GM23338 (cell line): Measurements from ENCODE around the gene HRH3. TPM values are rescaled to one million over a fixed set of nuclear protein-coding genes. Genes with fewer than 3 reads are reported as not detected.

Experiments used
- ATAC-seq: fragments of 200-7000 bp; cut with Tn5 transposase; 3 replicates; pipeline ENCODE4 v1.9.1; 2020
- DNase-seq: peaks from one replicate; pipeline ENCODE4 v3.0.0-alpha.2; 2015; ENCODE audit warnings: low spot score
- H2AFZ ChIP-seq: fragments of 200-600 bp; sonication (generic); 2 replicates; pipeline ENCODE4 v1.8.0; 2016; ENCODE audit warnings: antibody characterized with exemption, mild to moderate bottlenecking, moderate library complexity
- H3F3A ChIP-seq: fragments of 200-600 bp; sonication (generic); replicated peaks from 2 replicates; pipeline ENCODE4 v1.8.0; 2017; ENCODE audit warnings: antibody characterized with exemption, mixed run types, low read depth
- H3K27ac ChIP-seq: fragments of 200-600 bp; sonication (generic); 2 replicates; pipeline ENCODE4 v1.6.1; 2016; ENCODE audit warnings: low read depth
- H3K27me3 ChIP-seq: fragments of 200-600 bp; sonication (generic); 2 replicates; pipeline ENCODE4 v1.8.0; 2016; ENCODE audit warnings: mild to moderate bottlenecking, mixed run types, moderate library complexity; ENCODE audit not compliant: insufficient read depth
- H3K36me3 ChIP-seq: fragments of 200-600 bp; sonication (generic); 2 replicates; pipeline ENCODE4 v1.8.0; 2016; ENCODE audit warnings: mild to moderate bottlenecking; ENCODE audit not compliant: insufficient read depth
- H3K4me1 ChIP-seq: fragments of 200-600 bp; sonication (generic); 2 replicates; pipeline ENCODE4 v1.8.0; 2016; ENCODE audit warnings: mild to moderate bottlenecking, moderate library complexity; ENCODE audit not compliant: insufficient read depth
- H3K4me2 ChIP-seq: fragments of 200-600 bp; sonication (generic); 2 replicates; pipeline ENCODE4 v1.7.1; 2017; ENCODE audit warnings: mixed run types
- H3K4me3 ChIP-seq: fragments of 200-600 bp; sonication (generic); 2 replicates; pipeline ENCODE4 v1.6.1; 2016; ENCODE audit warnings: mixed run types
- H3K79me2 ChIP-seq: fragments of 200-600 bp; sonication (generic); replicated peaks from 2 replicates; pipeline ENCODE4 v1.8.0; 2017; ENCODE audit warnings: mild to moderate bottlenecking; ENCODE audit not compliant: insufficient read depth
- H3K9me2 ChIP-seq: fragments of 200-600 bp; sonication (generic); 2 replicates; pipeline ENCODE4 v1.8.0; 2017; ENCODE audit not compliant: insufficient read depth
- H4K20me1 ChIP-seq: fragments of 200-600 bp; sonication (generic); replicated peaks from 2 replicates; pipeline ENCODE4 v1.8.0; 2017; ENCODE audit warnings: mild to moderate bottlenecking; ENCODE audit not compliant: insufficient read depth
- H3K27ac Mint-ChIP-seq: 2 replicates; pipeline ENCODE4 v1.8.0; 2020; ENCODE audit warnings: inconsistent platforms, mild to moderate bottlenecking, moderate library complexity, mixed read lengths
- H3K27me3 Mint-ChIP-seq: 3 replicates; pipeline ENCODE4 v1.8.0; 2022; ENCODE audit warnings: low read depth, mild to moderate bottlenecking, moderate library complexity, mixed read lengths, inconsistent platforms; ENCODE audit not compliant: insufficient read depth, poor library complexity
- H3K36me3 Mint-ChIP-seq: 3 replicates; pipeline ENCODE4 v1.8.0; 2021; ENCODE audit warnings: low read depth, mild to moderate bottlenecking, inconsistent platforms, moderate library complexity, mixed read lengths
- H3K4me1 Mint-ChIP-seq: 3 replicates; pipeline ENCODE4 v1.8.0; 2020; ENCODE audit warnings: mild to moderate bottlenecking, inconsistent platforms, mixed read lengths
- H3K4me3 Mint-ChIP-seq: 3 replicates; pipeline ENCODE4 v1.8.0; 2021; ENCODE audit warnings: moderate library complexity, mild to moderate bottlenecking, inconsistent platforms, mixed read lengths
- H3K9me3 Mint-ChIP-seq: 3 replicates; pipeline ENCODE4 v1.8.0; 2020; ENCODE audit warnings: moderate library complexity, mild to moderate bottlenecking, inconsistent platforms, mixed read lengths
- CREB1 ChIP-seq: fragments of 250-450 bp; sonication (Bioruptor Pico); IDR thresholded peaks from 2 replicates; pipeline ENCODE4 v1.5.0; 2020; ENCODE audit warnings: low read depth, mild to moderate bottlenecking, moderate library complexity
- EZH2 ChIP-seq: fragments of 200-600 bp; sonication (generic); IDR thresholded peaks from one replicate; pipeline ENCODE4 v1.8.0; 2017; ENCODE audit warnings: antibody characterized with exemption, mild to moderate bottlenecking, low read depth; ENCODE audit not compliant: unreplicated experiment
- JUNB ChIP-seq: IDR thresholded peaks from one replicate; pipeline ENCODE4 v1.6.1; 2016; ENCODE audit warnings: antibody characterized with exemption; ENCODE audit not compliant: unreplicated experiment
- NANOG ChIP-seq: IDR thresholded peaks from 2 replicates; pipeline ENCODE4 v1.6.1; 2016; ENCODE audit warnings: antibody characterized with exemption, borderline replicate concordance
- POLR2AphosphoS5 ChIP-seq: IDR thresholded peaks from 2 replicates; pipeline ENCODE4 v1.6.1; 2016; ENCODE audit warnings: antibody characterized with exemption, low read depth
- STAT1 ChIP-seq: IDR thresholded peaks from one replicate; pipeline ENCODE4 v1.6.1; 2016; ENCODE audit warnings: antibody characterized with exemption; ENCODE audit not compliant: unreplicated experiment
- ZNF114 ChIP-seq: fragments of 250-450 bp; sonication (Bioruptor Pico); IDR thresholded peaks from 2 replicates; pipeline ENCODE4 v1.5.0; 2020; ENCODE audit warnings: mild to moderate bottlenecking, moderate library complexity
- ZNF331 ChIP-seq: fragments of 250-450 bp; sonication (Bioruptor Pico); IDR thresholded peaks from 2 replicates; pipeline ENCODE4 v1.5.0; 2020; ENCODE audit warnings: low read depth, mild to moderate bottlenecking, moderate library complexity
- polyA plus RNA-seq: library from polyadenylated mRNA; unstranded; fragments of >200 nt; fragmentation: Nextera tagmentation; extraction: Ambion mirVana; gene quantifications from 2 replicates; pipeline ENCODE4 v1.2.1, GENCODE V29; 2016
- total RNA-seq: library from RNA; depleted of rRNA; stranded (reverse); fragments of >200 nt; shearing (Covaris generic); gene quantifications from 2 replicates; pipeline ENCODE4 v1.2.3, GENCODE V29; 2014
- TF ChIP-seq, protein P1 (sequence below): IDR thresholded peaks from one replicate; pipeline ENCODE4 v1.6.1; 2018; ENCODE audit warnings: antibody characterized with exemption; ENCODE audit not compliant: unreplicated experiment
- TF ChIP-seq, protein P2 (sequence below): IDR thresholded peaks from 2 replicates; pipeline ENCODE4 v1.6.1; 2016; ENCODE audit warnings: antibody characterized with exemption
- TF ChIP-seq, protein P3 (sequence below), 2 experiments: fragments of 200-600 bp in 1 of 2; sonication (generic) in 1 of 2; conservative IDR thresholded peaks; 2 replicates each; pipeline versions ENCODE4 v1.5.1 to v1.6.1; 2016 to 2017; ENCODE audit warnings: antibody characterized with exemption in 2 of 2, low read depth in 2 of 2, mild to moderate bottlenecking in 2 of 2, moderate library complexity in 1 of 2

HRH3 gene
- total and polyA plus RNA-seq, 2 experiments from 2014 or later: 1.5 to 5.2 TPM

- Histone ChIP-seq H3K27me3 (no peaks in the 10 kb centered on the region), H3K79me2 (peaks cover 18% of the 10 kb centered on the region), H3K36me3 (no peaks in the 10 kb centered on the region), H3K4me1 (peaks cover 9% of the 10 kb centered on the region), H3F3A (0 out of 2 replicates have a peak, but pooled peaks cover 3% of the 10 kb centered on the region), H3K4me3 (no peak overlapping the region), H4K20me1 (peaks cover 7% of the 10 kb centered on the region), H3K4me2 (no peak overlapping the region), H3K27ac (no peak overlapping the region), H3K9me2 (no peaks in the 10 kb centered on the region), H2AFZ (no peak overlapping the region)
- Mint-ChIP-seq H3K4me1 (peaks cover 6% of the 10 kb centered on the region; the same call in 2 of the 3 replicates), H3K4me3 (no peak overlapping the region), H3K27ac (no peak overlapping the region), H3K9me3 (no peaks in the 10 kb centered on the region), H3K27me3 (peaks cover 7% of the 10 kb centered on the region), H3K36me3 (no peaks in the 10 kb centered on the region)
- no peak for ATAC-seq
- TF ChIP-seq NANOG (no peak), ZNF331 (CRISPR knock-in tag) (no peak), POLR2AphosphoS5 (no peak), STAT1 (no peak), ZNF114 (CRISPR knock-in tag) (no peak), CREB1 (CRISPR knock-in tag) (no peak), EZH2 (no peak), JUNB (no peak)
- TF ChIP-seq, protein P1, sequence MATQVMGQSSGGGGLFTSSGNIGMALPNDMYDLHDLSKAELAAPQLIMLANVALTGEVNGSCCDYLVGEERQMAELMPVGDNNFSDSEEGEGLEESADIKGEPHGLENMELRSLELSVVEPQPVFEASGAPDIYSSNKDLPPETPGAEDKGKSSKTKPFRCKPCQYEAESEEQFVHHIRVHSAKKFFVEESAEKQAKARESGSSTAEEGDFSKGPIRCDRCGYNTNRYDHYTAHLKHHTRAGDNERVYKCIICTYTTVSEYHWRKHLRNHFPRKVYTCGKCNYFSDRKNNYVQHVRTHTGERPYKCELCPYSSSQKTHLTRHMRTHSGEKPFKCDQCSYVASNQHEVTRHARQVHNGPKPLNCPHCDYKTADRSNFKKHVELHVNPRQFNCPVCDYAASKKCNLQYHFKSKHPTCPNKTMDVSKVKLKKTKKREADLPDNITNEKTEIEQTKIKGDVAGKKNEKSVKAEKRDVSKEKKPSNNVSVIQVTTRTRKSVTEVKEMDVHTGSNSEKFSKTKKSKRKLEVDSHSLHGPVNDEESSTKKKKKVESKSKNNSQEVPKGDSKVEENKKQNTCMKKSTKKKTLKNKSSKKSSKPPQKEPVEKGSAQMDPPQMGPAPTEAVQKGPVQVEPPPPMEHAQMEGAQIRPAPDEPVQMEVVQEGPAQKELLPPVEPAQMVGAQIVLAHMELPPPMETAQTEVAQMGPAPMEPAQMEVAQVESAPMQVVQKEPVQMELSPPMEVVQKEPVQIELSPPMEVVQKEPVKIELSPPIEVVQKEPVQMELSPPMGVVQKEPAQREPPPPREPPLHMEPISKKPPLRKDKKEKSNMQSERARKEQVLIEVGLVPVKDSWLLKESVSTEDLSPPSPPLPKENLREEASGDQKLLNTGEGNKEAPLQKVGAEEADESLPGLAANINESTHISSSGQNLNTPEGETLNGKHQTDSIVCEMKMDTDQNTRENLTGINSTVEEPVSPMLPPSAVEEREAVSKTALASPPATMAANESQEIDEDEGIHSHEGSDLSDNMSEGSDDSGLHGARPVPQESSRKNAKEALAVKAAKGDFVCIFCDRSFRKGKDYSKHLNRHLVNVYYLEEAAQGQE: no peak
- TF ChIP-seq, protein P2, sequence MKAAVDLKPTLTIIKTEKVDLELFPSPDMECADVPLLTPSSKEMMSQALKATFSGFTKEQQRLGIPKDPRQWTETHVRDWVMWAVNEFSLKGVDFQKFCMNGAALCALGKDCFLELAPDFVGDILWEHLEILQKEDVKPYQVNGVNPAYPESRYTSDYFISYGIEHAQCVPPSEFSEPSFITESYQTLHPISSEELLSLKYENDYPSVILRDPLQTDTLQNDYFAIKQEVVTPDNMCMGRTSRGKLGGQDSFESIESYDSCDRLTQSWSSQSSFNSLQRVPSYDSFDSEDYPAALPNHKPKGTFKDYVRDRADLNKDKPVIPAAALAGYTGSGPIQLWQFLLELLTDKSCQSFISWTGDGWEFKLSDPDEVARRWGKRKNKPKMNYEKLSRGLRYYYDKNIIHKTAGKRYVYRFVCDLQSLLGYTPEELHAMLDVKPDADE: no peak
- TF ChIP-seq, protein P3, sequence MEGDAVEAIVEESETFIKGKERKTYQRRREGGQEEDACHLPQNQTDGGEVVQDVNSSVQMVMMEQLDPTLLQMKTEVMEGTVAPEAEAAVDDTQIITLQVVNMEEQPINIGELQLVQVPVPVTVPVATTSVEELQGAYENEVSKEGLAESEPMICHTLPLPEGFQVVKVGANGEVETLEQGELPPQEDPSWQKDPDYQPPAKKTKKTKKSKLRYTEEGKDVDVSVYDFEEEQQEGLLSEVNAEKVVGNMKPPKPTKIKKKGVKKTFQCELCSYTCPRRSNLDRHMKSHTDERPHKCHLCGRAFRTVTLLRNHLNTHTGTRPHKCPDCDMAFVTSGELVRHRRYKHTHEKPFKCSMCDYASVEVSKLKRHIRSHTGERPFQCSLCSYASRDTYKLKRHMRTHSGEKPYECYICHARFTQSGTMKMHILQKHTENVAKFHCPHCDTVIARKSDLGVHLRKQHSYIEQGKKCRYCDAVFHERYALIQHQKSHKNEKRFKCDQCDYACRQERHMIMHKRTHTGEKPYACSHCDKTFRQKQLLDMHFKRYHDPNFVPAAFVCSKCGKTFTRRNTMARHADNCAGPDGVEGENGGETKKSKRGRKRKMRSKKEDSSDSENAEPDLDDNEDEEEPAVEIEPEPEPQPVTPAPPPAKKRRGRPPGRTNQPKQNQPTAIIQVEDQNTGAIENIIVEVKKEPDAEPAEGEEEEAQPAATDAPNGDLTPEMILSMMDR (conservative IDR thresholded peaks at IDR 0.05; ENCODE audit: low read depth in 2 of 2): no peak
- no peak for DNase-seq
These were observed 15.7 kb upstream of the HRH3 start for GRCh38 chr20:62235777-62236157.
